ENCODE data around the gene RMDN2. TPM values are rescaled to one million over a fixed set of nuclear protein-coding genes. Genes with fewer than 3 reads are reported as not detected.

RMDN2 gene
- total RNA-seq, 2 experiments from 2014 or later = 1.4 to 2.6 TPM

DNA sequence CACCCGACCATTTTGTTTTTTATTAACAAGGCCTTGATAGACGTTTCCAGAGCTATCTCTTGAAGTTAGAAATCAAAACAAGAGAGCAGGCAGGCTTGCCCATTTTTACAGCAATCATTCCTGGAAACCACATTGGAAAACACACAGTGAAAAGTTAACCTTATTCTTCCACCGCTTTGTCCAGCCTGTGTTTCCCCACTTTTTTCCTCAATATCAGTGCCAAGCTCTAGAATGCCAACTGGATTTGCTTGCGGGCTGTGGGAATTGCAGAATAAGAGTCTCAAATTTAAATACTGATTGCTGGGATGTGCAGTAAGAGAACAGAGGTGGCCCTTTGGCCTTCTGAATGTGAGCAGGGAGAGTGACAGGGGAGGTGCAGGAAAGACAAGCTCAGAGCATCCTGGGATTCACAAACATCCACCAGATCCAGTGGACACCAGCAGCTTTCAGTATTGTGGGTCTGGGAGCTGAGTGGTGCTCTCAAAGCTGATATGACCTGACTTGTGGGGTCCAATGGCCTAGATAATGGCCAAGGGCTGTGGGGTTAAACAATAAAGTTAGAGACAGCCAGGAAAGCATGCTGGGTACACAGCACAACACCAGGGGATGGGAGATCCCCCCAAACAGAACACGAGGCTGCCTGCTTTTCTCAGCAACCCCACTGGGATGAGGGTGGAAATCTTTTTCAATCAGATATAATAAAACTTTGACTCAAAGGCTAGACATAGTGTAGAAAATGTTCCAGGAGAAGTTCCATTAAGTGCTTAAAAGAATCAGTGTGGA is 135.3 kb downstream of the RMDN2 start:
- Mint-ChIP-seq H3K4me3 (no peak overlapping the region), H3K27ac (no peak overlapping the region), H3K4me1 (ENCODE audit: low read depth) (peaks cover 20% of the 10 kb centered on the region), H3K9me3 (no peaks in the 10 kb centered on the region), H3K36me3 (ENCODE audit: low read depth) (no peaks in the 10 kb centered on the region), H3K27me3 (peaks cover 6% of the 10 kb centered on the region)
- DNase-seq (no peak), ATAC-seq (no peak)
- CTCF ChIA-PET = interaction anchor here (1.2 kb wide), 1 partner anchor 56 kb away, joined by 3 read pairs; no protein-coding TSS in a partner anchor
- intact Hi-C loops (cut with micrococcal nuclease) = no loop called here
- TF ChIP-seq, protein P1, sequence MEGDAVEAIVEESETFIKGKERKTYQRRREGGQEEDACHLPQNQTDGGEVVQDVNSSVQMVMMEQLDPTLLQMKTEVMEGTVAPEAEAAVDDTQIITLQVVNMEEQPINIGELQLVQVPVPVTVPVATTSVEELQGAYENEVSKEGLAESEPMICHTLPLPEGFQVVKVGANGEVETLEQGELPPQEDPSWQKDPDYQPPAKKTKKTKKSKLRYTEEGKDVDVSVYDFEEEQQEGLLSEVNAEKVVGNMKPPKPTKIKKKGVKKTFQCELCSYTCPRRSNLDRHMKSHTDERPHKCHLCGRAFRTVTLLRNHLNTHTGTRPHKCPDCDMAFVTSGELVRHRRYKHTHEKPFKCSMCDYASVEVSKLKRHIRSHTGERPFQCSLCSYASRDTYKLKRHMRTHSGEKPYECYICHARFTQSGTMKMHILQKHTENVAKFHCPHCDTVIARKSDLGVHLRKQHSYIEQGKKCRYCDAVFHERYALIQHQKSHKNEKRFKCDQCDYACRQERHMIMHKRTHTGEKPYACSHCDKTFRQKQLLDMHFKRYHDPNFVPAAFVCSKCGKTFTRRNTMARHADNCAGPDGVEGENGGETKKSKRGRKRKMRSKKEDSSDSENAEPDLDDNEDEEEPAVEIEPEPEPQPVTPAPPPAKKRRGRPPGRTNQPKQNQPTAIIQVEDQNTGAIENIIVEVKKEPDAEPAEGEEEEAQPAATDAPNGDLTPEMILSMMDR (IDR thresholded peaks at IDR 0.05) = no peak
- POLR2A ChIA-PET = no interaction called here

DNA sequence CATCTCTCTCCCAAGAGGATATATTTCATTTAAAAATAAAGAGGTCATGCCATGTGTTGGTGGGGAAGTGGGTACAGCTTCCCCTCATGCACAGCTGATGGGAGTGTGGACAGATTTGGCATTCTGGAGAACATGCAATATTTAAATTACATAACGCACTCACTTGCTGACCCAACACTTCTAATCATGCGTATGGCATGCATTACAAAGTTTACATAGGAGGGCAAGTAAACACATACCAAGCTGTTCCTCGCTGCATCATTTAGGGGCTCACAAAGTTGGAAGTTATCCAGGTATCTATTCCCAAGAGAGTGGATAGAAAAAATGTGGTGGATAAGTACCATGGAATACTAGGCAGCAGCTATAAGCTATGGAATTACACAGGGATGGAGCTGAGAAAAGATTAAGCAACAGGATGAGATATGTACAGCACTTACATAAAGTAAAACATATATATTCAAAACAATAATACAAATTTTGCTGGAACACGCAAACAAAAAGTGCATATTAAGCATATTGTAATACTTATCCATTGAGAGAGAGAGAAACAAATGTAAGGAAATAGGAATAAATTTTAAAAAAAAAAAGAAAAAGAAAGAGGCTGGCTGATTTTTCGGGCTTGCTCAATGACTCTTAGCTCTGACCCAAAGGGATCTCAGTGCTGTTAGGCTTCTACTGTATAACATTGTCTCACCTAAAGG is 139.9 kb downstream of the RMDN2 start:
- intact Hi-C loops (cut with micrococcal nuclease) = no loop called here
- TF ChIP-seq, protein P1 (IDR thresholded peaks at IDR 0.05) = no peak
- no peak for ATAC-seq

DNA sequence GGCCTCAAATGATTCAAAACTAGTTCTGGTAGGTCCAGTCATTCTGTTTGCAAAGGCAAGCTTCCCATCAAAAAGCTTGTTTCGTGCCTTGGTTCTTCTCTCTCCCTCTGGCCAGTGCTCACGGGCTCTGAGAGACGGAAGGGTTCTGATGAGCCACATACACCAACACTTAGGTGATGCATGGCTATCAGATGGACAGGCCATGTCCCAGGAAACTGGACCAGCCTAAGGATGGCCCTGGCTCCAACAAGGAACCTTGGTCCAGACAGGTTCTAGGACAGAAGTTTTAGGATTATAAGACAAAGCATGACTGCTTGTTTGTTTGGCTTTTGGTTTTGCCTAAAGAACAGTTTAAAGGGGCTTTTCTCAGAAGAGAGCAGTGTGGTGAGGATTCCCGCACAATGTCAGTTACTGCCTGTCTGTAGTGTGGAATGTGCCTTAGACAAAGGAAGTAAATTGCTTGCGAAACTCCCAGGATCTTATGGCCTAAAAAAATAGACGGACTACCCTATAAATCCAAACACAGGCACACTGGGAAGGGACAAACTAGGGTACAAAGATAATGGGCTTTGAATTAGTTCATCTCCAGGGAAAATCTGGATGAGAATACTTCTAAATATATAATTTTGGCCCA is 140.5 kb downstream of the RMDN2 start:
- H3K27me3 Mint-ChIP-seq = peaks cover 2% of the 10 kb centered on the region
- H3K9me3 Mint-ChIP-seq = no peaks in the 10 kb centered on the region
- H3K4me1 Mint-ChIP-seq (ENCODE audit: low read depth) = no peaks in the 10 kb centered on the region
- CTCF ChIA-PET = no interaction called here
- intact Hi-C loops (cut with micrococcal nuclease) = no loop called here
- H3K36me3 Mint-ChIP-seq (ENCODE audit: low read depth) = no peaks in the 10 kb centered on the region
- ATAC-seq (no peak), DNase-seq (no peak)
- POLR2A ChIA-PET = no interaction called here
- no peak overlapping the region for H3K27ac Mint-ChIP-seq
- TF ChIP-seq, protein P1 (IDR thresholded peaks at IDR 0.05) = no peak
- H3K4me3 Mint-ChIP-seq = no peak overlapping the region

More for the DNA sequence above, 139.9 kb downstream of the RMDN2 start:
- DNase-seq = no peak
- POLR2A ChIA-PET = no interaction called here
- Mint-ChIP-seq H3K4me1 (ENCODE audit: low read depth) (no peaks in the 10 kb centered on the region), H3K27ac (no peak overlapping the region), H3K4me3 (no peak overlapping the region), H3K27me3 (peaks cover 3% of the 10 kb centered on the region), H3K9me3 (no peaks in the 10 kb centered on the region), H3K36me3 (ENCODE audit: low read depth) (no peaks in the 10 kb centered on the region)
- CTCF ChIA-PET = no interaction called here

DNA sequence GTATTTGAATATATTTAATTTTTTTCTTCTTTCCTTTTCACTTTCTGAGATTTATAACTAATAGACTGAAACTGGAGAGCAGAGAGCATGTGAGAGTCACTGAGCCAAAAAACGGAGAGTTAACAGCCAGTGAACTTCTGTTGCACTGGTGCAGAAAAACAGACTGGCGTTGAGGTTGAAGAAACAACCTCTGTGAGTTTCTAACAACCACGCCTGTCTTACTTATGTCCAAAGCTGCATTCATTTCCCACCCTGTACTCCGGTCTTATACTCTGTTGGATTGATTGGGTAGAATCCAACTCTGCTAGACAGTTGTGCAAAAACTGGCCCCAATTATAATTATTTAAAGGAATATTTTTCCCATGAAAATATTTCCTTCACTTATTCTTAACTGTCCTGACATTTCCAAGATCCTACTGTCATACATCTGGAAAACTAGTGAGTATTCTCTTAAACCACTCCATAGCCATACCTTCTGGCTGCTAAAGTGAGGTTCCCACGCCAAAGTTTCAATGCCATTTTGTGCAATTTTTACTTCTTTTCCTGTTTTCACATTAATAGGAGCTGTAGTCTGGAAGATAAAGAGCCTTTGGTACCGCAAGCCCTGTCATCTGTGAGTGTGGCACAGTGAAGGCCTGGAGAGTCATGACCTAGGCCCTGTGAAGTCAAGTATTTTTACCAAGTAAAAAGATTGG is 141.5 kb downstream of the RMDN2 start:
- intact Hi-C loops (cut with micrococcal nuclease) = no loop called here
- ChIA-PET CTCF (no interaction called here), POLR2A (no interaction called here)
- DNase-seq (no peak), ATAC-seq (no peak)
- Mint-ChIP-seq H3K27ac (no peak overlapping the region), H3K36me3 (ENCODE audit: low read depth) (no peaks in the 10 kb centered on the region), H3K4me1 (ENCODE audit: low read depth) (no peaks in the 10 kb centered on the region), H3K9me3 (no peaks in the 10 kb centered on the region), H3K4me3 (no peak overlapping the region), H3K27me3 (peaks cover 4% of the 10 kb centered on the region)
- TF ChIP-seq, protein P1 (IDR thresholded peaks at IDR 0.05) = no peak

Other genes starting within 250 kb of the RMDN2 start
- 1 to 10 TPM; 2.2 to 3.6 TPM for gene CYP1B1, start 150.9 kb downstream of the RMDN2 start, total RNA-seq

All from activated CD8-positive, alpha-beta T cell treated with anti-CD3 and anti-CD28 coated beads for 36 hours (primary cell).